HL-60 (cell line): Measurements from ENCODE around the gene TBX19.

Experiments used
- DNase-seq, 2 experiments: peaks; one replicate each; pipeline ENCODE4 v3.0.0-alpha.2; 2010 to 2020; ENCODE audit warnings: low read depth in 1 of 2, low spot score in 1 of 2
- H3K27ac ChIP-seq: fragments of 250-450 bp; sonication (Bioruptor Pico); replicated peaks from 2 replicates; pipeline ENCODE4 v1.5.1; 2020; ENCODE audit warnings: mild to moderate bottlenecking, moderate library complexity
- H3K27me3 ChIP-seq: fragments of 250-450 bp; sonication (Bioruptor Pico); 2 replicates; pipeline ENCODE4 v1.5.1; 2021; ENCODE audit warnings: mild to moderate bottlenecking, moderate library complexity; ENCODE audit not compliant: insufficient read depth, poor library complexity, severe bottlenecking
- H3K4me3 ChIP-seq: replicated peaks from 2 replicates; pipeline ENCODE4 v1.5.1; 2011; ENCODE audit warnings: mild to moderate bottlenecking, control low read depth, low read length; ENCODE audit not compliant: insufficient read depth
- GABPA ChIP-seq: IDR thresholded peaks from 2 replicates; pipeline ENCODE4 v1.6.1; 2012; ENCODE audit warnings: low read depth
- POLR2AphosphoS5 ChIP-seq: IDR thresholded peaks from 2 replicates; pipeline ENCODE4 v1.6.1; 2012; ENCODE audit warnings: low read depth
- SPI1 ChIP-seq: IDR thresholded peaks from 2 replicates; pipeline ENCODE4 v1.6.1; 2012; ENCODE audit warnings: low read depth, mild to moderate bottlenecking, borderline replicate concordance
- TF ChIP-seq, protein P1 (sequence below): IDR thresholded peaks from 2 replicates; pipeline ENCODE4 v1.6.1; 2012; ENCODE audit warnings: low read depth; ENCODE audit not compliant: insufficient replicate concordance
- TF ChIP-seq, protein P2 (sequence below): IDR thresholded peaks from one replicate; pipeline ENCODE4 v1.5.1; 2011; ENCODE audit warnings: low read length, control low read depth, inconsistent platforms; ENCODE audit not compliant: insufficient read depth

The TBX19 gene

GRCh38 chr1:168342572-168343280 lies 62.0 kb downstream of the TBX19 start:
- Histone ChIP-seq H3K4me3 (no peak overlapping the region), H3K27me3 (no peaks in the 10 kb centered on the region), H3K27ac (no peak overlapping the region)
- TF ChIP-seq POLR2AphosphoS5: no peak
- no peak for TF ChIP-seq SPI1
- TF ChIP-seq, protein P1, sequence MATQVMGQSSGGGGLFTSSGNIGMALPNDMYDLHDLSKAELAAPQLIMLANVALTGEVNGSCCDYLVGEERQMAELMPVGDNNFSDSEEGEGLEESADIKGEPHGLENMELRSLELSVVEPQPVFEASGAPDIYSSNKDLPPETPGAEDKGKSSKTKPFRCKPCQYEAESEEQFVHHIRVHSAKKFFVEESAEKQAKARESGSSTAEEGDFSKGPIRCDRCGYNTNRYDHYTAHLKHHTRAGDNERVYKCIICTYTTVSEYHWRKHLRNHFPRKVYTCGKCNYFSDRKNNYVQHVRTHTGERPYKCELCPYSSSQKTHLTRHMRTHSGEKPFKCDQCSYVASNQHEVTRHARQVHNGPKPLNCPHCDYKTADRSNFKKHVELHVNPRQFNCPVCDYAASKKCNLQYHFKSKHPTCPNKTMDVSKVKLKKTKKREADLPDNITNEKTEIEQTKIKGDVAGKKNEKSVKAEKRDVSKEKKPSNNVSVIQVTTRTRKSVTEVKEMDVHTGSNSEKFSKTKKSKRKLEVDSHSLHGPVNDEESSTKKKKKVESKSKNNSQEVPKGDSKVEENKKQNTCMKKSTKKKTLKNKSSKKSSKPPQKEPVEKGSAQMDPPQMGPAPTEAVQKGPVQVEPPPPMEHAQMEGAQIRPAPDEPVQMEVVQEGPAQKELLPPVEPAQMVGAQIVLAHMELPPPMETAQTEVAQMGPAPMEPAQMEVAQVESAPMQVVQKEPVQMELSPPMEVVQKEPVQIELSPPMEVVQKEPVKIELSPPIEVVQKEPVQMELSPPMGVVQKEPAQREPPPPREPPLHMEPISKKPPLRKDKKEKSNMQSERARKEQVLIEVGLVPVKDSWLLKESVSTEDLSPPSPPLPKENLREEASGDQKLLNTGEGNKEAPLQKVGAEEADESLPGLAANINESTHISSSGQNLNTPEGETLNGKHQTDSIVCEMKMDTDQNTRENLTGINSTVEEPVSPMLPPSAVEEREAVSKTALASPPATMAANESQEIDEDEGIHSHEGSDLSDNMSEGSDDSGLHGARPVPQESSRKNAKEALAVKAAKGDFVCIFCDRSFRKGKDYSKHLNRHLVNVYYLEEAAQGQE: no peak
- TF ChIP-seq, protein P2, sequence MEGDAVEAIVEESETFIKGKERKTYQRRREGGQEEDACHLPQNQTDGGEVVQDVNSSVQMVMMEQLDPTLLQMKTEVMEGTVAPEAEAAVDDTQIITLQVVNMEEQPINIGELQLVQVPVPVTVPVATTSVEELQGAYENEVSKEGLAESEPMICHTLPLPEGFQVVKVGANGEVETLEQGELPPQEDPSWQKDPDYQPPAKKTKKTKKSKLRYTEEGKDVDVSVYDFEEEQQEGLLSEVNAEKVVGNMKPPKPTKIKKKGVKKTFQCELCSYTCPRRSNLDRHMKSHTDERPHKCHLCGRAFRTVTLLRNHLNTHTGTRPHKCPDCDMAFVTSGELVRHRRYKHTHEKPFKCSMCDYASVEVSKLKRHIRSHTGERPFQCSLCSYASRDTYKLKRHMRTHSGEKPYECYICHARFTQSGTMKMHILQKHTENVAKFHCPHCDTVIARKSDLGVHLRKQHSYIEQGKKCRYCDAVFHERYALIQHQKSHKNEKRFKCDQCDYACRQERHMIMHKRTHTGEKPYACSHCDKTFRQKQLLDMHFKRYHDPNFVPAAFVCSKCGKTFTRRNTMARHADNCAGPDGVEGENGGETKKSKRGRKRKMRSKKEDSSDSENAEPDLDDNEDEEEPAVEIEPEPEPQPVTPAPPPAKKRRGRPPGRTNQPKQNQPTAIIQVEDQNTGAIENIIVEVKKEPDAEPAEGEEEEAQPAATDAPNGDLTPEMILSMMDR: peak; percentile 53
- no peak for TF ChIP-seq GABPA
- peak; percentile 66 to 79 for DNase-seq

DNA sequence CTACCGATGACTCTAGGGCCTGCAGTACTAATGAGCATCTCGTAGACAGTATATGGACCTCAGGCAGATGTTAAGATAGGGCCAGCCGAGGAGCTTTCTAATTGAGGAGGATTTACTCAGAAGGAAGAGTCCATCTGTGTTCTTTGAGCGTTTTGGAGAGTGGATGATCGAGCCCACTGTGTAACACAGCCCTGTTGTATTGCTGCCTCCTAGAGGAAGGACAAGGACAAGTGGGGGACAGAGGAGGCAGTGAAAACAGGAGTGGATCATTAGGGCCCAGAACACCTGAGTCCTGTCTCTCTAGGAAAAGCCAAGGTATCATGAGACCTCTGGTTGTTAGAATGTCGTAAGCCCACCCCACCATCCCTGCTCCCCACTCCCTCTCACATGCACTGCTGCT lies 62.9 kb downstream of the TBX19 start:
- DNase-seq: no peak
- Histone ChIP-seq H3K4me3 (no peak overlapping the region), H3K27ac (no peak overlapping the region), H3K27me3 (no peaks in the 10 kb centered on the region)
- TF ChIP-seq, protein P2: no peak
- TF ChIP-seq, protein P1: no peak
- TF ChIP-seq SPI1 (no peak), POLR2AphosphoS5 (no peak), GABPA (no peak)

DNA sequence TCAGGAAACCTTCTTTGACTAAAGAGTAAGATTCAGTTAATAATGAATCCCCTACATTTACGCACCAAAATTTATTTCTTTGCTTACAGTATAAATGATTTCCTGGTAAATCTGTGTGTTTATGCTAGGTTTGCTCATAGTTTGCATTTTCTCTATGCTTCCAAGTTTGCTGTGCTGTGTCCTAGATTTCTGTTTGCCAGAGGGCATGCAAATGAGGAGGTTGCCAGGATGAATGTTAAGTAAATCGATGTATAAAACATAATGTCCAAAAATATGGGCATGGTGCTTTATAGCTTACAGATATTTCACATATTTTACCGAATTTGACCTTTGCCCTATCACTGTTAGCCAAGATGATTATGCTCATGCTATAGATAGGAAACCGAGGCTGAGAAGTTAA lies 63.8 kb downstream of the TBX19 start:
- TF ChIP-seq, protein P1: no peak
- TF ChIP-seq POLR2AphosphoS5 (no peak), GABPA (no peak), SPI1 (no peak)
- TF ChIP-seq, protein P2: no peak
- Histone ChIP-seq H3K4me3 (no peak overlapping the region), H3K27ac (no peak overlapping the region), H3K27me3 (no peaks in the 10 kb centered on the region)
- DNase-seq: no peak
